H9 (cell line): Measurements from ENCODE around the gene ABCA4. TPM values are rescaled to one million over a fixed set of nuclear protein-coding genes. Genes with fewer than 3 reads are reported as not detected.

ENCODE experiments used
- DNase-seq: peaks from one replicate; pipeline ENCODE4 v3.0.0-alpha.2; 2017
- H2AFZ ChIP-seq: one replicate; pipeline ENCODE4 v1.6.1; 2013; ENCODE audit warnings: mild to moderate bottlenecking, low read length, control low read depth, moderate library complexity
- H2AK5ac ChIP-seq: 2 replicates; pipeline ENCODE4 v1.6.1; 2013; ENCODE audit warnings: low read length, control low read depth, mixed read lengths; ENCODE audit not compliant: insufficient read length
- H2BK120ac ChIP-seq: one replicate; pipeline ENCODE4 v1.6.1; 2013; ENCODE audit warnings: low read depth, mild to moderate bottlenecking, low read length, control low read depth, inconsistent platforms; ENCODE audit not compliant: poor library complexity, severe bottlenecking
- H2BK12ac ChIP-seq: 2 replicates; pipeline ENCODE4 v1.6.1; 2013; ENCODE audit warnings: low read length, control low read depth, mixed read lengths, low read depth; ENCODE audit not compliant: insufficient read length
- H2BK15ac ChIP-seq: 2 replicates; pipeline ENCODE4 v1.6.1; 2013; ENCODE audit warnings: low read depth, low read length, control low read depth
- H2BK20ac ChIP-seq: one replicate; pipeline ENCODE4 v1.6.1; 2013; ENCODE audit warnings: low read depth, mild to moderate bottlenecking, low read length, control low read depth, inconsistent platforms; ENCODE audit not compliant: poor library complexity, severe bottlenecking
- H2BK5ac ChIP-seq: 2 replicates; pipeline ENCODE4 v1.6.1; 2013; ENCODE audit warnings: low read length, control low read depth, mixed read lengths; ENCODE audit not compliant: insufficient read length
- H3K14ac ChIP-seq: 2 replicates; pipeline ENCODE4 v1.6.1; 2013; ENCODE audit warnings: low read length, control low read depth; ENCODE audit not compliant: insufficient read depth
- H3K18ac ChIP-seq: 2 replicates; pipeline ENCODE4 v1.6.1; 2013; ENCODE audit warnings: low read depth, mild to moderate bottlenecking, mixed read lengths, low read length, control low read depth; ENCODE audit not compliant: insufficient read length
- H3K23ac ChIP-seq: 2 replicates; pipeline ENCODE4 v1.6.1; 2013; ENCODE audit warnings: low read length, control low read depth, mixed read lengths, low read depth; ENCODE audit not compliant: insufficient read length
- H3K23me2 ChIP-seq: 2 replicates; pipeline ENCODE4 v1.6.1; 2013; ENCODE audit warnings: low read depth, mild to moderate bottlenecking, mixed read lengths, low read length, control low read depth; ENCODE audit not compliant: insufficient read length, poor library complexity, severe bottlenecking
- H3K27ac ChIP-seq: 2 replicates; pipeline ENCODE4 v1.5.1; 2013; ENCODE audit warnings: low read length, control low read depth, mixed read lengths, low read depth; ENCODE audit not compliant: insufficient read length
- H3K27me3 ChIP-seq: 2 replicates; pipeline ENCODE4 v1.6.1; 2013; ENCODE audit warnings: low read length, control low read depth, inconsistent platforms; ENCODE audit not compliant: insufficient read depth
- H3K4ac ChIP-seq: 2 replicates; pipeline ENCODE4 v1.6.1; 2013; ENCODE audit warnings: low read depth, mild to moderate bottlenecking, control low read depth, inconsistent platforms, low read length, moderate library complexity
- H3K4me1 ChIP-seq: 2 replicates; pipeline ENCODE4 v1.6.1; 2013; ENCODE audit warnings: low read length, control low read depth, inconsistent platforms; ENCODE audit not compliant: insufficient read depth
- H3K4me2 ChIP-seq: 2 replicates; pipeline ENCODE4 v1.6.1; 2013; ENCODE audit warnings: low read length, control low read depth, mixed read lengths; ENCODE audit not compliant: insufficient read length, insufficient read depth
- H3K56ac ChIP-seq: 2 replicates; pipeline ENCODE4 v1.6.1; 2013; ENCODE audit warnings: low read depth, mild to moderate bottlenecking, mixed read lengths, low read length, control low read depth; ENCODE audit not compliant: insufficient read length
- H3K79me1 ChIP-seq: 2 replicates; pipeline ENCODE4 v1.6.1; 2013; ENCODE audit warnings: low read depth, mild to moderate bottlenecking, moderate library complexity, low read length, control low read depth, inconsistent platforms; ENCODE audit not compliant: insufficient read depth, poor library complexity, severe bottlenecking
- H3K79me2 ChIP-seq: 2 replicates; pipeline ENCODE4 v1.6.1; 2013; ENCODE audit warnings: low read length, control low read depth, inconsistent platforms; ENCODE audit not compliant: insufficient read depth
- H3K9ac ChIP-seq: 2 replicates; pipeline ENCODE4 v1.6.1; 2013; ENCODE audit warnings: low read length, control low read depth, mixed read lengths; ENCODE audit not compliant: insufficient read length; ENCODE audit errors: extremely low read depth
- H3K9me3 ChIP-seq: one replicate; pipeline ENCODE4 v1.6.1; 2013; ENCODE audit warnings: low read depth, low read length, inconsistent platforms; ENCODE audit not compliant: control insufficient read depth
- H3T11ph ChIP-seq: one replicate; pipeline ENCODE4 v1.6.1; 2013; ENCODE audit warnings: mild to moderate bottlenecking, low read length, control low read depth, inconsistent platforms
- H4K20me1 ChIP-seq: one replicate; pipeline ENCODE4 v1.6.1; 2013; ENCODE audit not compliant: control insufficient read depth, insufficient read length, insufficient read depth
- H4K5ac ChIP-seq: 2 replicates; pipeline ENCODE4 v1.6.1; 2013; ENCODE audit warnings: low read depth, mild to moderate bottlenecking, mixed read lengths, low read length, control low read depth; ENCODE audit not compliant: insufficient read length
- H4K8ac ChIP-seq: replicated peaks from 2 replicates; pipeline ENCODE4 v1.6.1; 2013; ENCODE audit warnings: low read length, control low read depth, mixed read lengths, low read depth; ENCODE audit not compliant: insufficient read length
- H4K91ac ChIP-seq: 2 replicates; pipeline ENCODE4 v1.6.1; 2013; ENCODE audit warnings: low read depth, mild to moderate bottlenecking, moderate library complexity, mixed read lengths, low read length, control low read depth; ENCODE audit not compliant: insufficient read length
- H3K27ac Mint-ChIP-seq, 3 experiments: 2 replicates in 2 of 3; 3 replicates in 1 of 3; pipeline ENCODE4 v1.8.0; 2020 to 2021; ENCODE audit warnings: mixed read lengths in 3 of 3, mild to moderate bottlenecking in 1 of 3, moderate library complexity in 1 of 3
- H3K27me3 Mint-ChIP-seq: 2 replicates; pipeline ENCODE4 v1.8.0; 2021; ENCODE audit warnings: low read depth, mild to moderate bottlenecking, moderate library complexity, mixed read lengths
- H3K36me3 Mint-ChIP-seq, 3 experiments: 2 replicates in 2 of 3; 3 replicates in 1 of 3; pipeline ENCODE4 v1.8.0; 2020 to 2021; ENCODE audit warnings: low read depth in 3 of 3, mixed read lengths in 3 of 3; ENCODE audit not compliant: insufficient read depth in 1 of 3
- H3K4me1 Mint-ChIP-seq, 2 experiments: 2 replicates each; pipeline ENCODE4 v1.8.0; 2020; ENCODE audit warnings: mixed read lengths in 2 of 2
- H3K4me3 Mint-ChIP-seq, 2 experiments: 2 replicates in 1 of 2; 3 replicates in 1 of 2; pipeline ENCODE4 v1.8.0; 2020 to 2021; ENCODE audit warnings: mild to moderate bottlenecking in 2 of 2, mixed read lengths in 2 of 2, moderate library complexity in 1 of 2
- H3K9me3 Mint-ChIP-seq, 2 experiments: 2 replicates in 1 of 2; 3 replicates in 1 of 2; pipeline ENCODE4 v1.8.0; 2020; ENCODE audit warnings: mild to moderate bottlenecking in 2 of 2, mixed read lengths in 2 of 2, moderate library complexity in 1 of 2
- CTCF ChIP-seq: fragments of 200-600 bp; sonication (generic); conservative IDR thresholded peaks from 3 replicates; pipeline ENCODE4 v1.8.0; 2021; ENCODE audit warnings: antibody characterized with exemption, mild to moderate bottlenecking
- WGBS: extraction: QIAGEN DNeasy Blood & Tissue Kit; methylation state at CpG from one replicate; pipeline ENCODE4 v1.1.7; 2013; ENCODE audit warnings: missing lambda C conversion rate, low lambda C conversion rate, mixed read lengths; ENCODE audit not compliant: insufficient read length; ENCODE audit errors: extremely low coverage; 5-methylcytosine and 5-hydroxymethylcytosine counted together
- total RNA-seq: library from RNA; stranded (reverse); gene quantifications from 2 replicates; pipeline ENCODE4 v1.2.1, GENCODE V29; 2021

ABCA4 gene
- total RNA-seq, 1 experiment from 2014 or later, result not detected

- Histone ChIP-seq H3K4ac (no peak overlapping the region), H3K14ac (no peak overlapping the region), H3K9ac (no peak overlapping the region), H2BK15ac (no peak overlapping the region), H3K23ac (no peak overlapping the region), H3K18ac (no peak overlapping the region), H3K4me1 (no peaks in the 10 kb centered on the region), H2BK120ac (no peak overlapping the region), H3K23me2 (no peaks in the 10 kb centered on the region), H3K79me2 (no peaks in the 10 kb centered on the region; the same call in 1 of the 2 replicates), H3K56ac (no peak overlapping the region), H4K91ac (no peak overlapping the region), H3K79me1 (no peaks in the 10 kb centered on the region), H2BK12ac (no peak overlapping the region), H2BK20ac (no peak overlapping the region), H4K8ac (no peak overlapping the region), H2AK5ac (no peak overlapping the region), H3T11ph (no peak overlapping the region), H2BK5ac (no peak overlapping the region), H2AFZ (no peak overlapping the region), H4K5ac (no peak overlapping the region), H3K4me2 (no peak overlapping the region), H4K20me1 (no peaks in the 10 kb centered on the region), H3K27ac (no peak overlapping the region), H3K27me3 (no peaks in the 10 kb centered on the region), H3K9me3 (no peaks in the 10 kb centered on the region)
- Mint-ChIP-seq H3K27ac (no peak overlapping the region), H3K4me3 (no peak overlapping the region), H3K4me1 (peaks cover 8 to 16% of the 10 kb centered on the region in 2 experiments), H3K9me3 (peaks cover 2 to 5% of the 10 kb centered on the region in 2 experiments; a peak in 3 of 5 replicates), H3K27me3 (no peaks in the 10 kb centered on the region), H3K36me3 (peaks cover 0 to 4% (median 2%) of the 10 kb centered on the region in 3 experiments; a peak in 2 of 7 replicates)
- TF ChIP-seq CTCF, result no peak
- no peak for DNase-seq
- no CpG with 5 or more reads among the region's 7 CpGs for WGBS
Measured at GRCh38 chr1:93979040-93979717, 141.8 kb downstream of the ABCA4 start.
